Smooth muscle cell (in vitro differentiated cells): ENCODE measurements around the gene TMEM59L. TPM values are rescaled to one million over a fixed set of nuclear protein-coding genes. Genes with fewer than 3 reads are reported as not detected.

Experiments
- DNase-seq: peaks from one replicate; lab custom pipeline; 2025; ENCODE audit not compliant: unreplicated experiment; lab: John Stamatoyannopoulos, UW
- H2AFZ ChIP-seq: fragments of 200-600 bp; sonication (generic); 2 replicates; pipeline ENCODE4 v1.6.0; 2016; ENCODE audit warnings: antibody characterized with exemption, low read depth, mild to moderate bottlenecking
- H3F3A ChIP-seq: fragments of 200-600 bp; sonication (generic); 2 replicates; pipeline ENCODE4 v1.6.0; 2017; ENCODE audit warnings: antibody characterized with exemption, low read depth
- H3K27ac ChIP-seq: fragments of 200-600 bp; sonication (generic); 2 replicates; pipeline ENCODE4 v1.5.1; 2016; ENCODE audit warnings: low read depth, mild to moderate bottlenecking
- H3K27me3 ChIP-seq: fragments of 200-600 bp; sonication (generic); 2 replicates; pipeline ENCODE4 v1.6.1; 2016; ENCODE audit warnings: low read depth, mild to moderate bottlenecking
- H3K36me3 ChIP-seq: fragments of 200-600 bp; sonication (generic); 2 replicates; pipeline ENCODE4 v1.5.1; 2016; ENCODE audit warnings: low read depth
- H3K4me1 ChIP-seq: fragments of 200-600 bp; sonication (generic); 2 replicates; pipeline ENCODE4 v1.5.1; 2016; ENCODE audit warnings: low read depth
- H3K4me2 ChIP-seq: fragments of 200-600 bp; sonication (generic); 2 replicates; pipeline ENCODE4 v1.6.0; 2016; ENCODE audit warnings: mild to moderate bottlenecking
- H3K4me3 ChIP-seq: fragments of 200-600 bp; sonication (generic); 2 replicates; pipeline ENCODE4 v1.5.1; 2016; ENCODE audit warnings: mild to moderate bottlenecking
- H3K79me2 ChIP-seq: fragments of 200-600 bp; sonication (generic); 2 replicates; pipeline ENCODE4 v1.6.0; 2016; ENCODE audit warnings: low read depth, mild to moderate bottlenecking
- H3K9ac ChIP-seq: fragments of 200-600 bp; sonication (generic); 2 replicates; pipeline ENCODE4 v1.6.0; 2016; ENCODE audit warnings: low read depth
- H3K9me3 ChIP-seq: fragments of 200-600 bp; sonication (generic); replicated peaks from 2 replicates; pipeline ENCODE4 v1.5.1; 2016; ENCODE audit warnings: low read depth
- H4K20me1 ChIP-seq: fragments of 200-600 bp; sonication (generic); 2 replicates; pipeline ENCODE4 v1.6.0; 2016; ENCODE audit warnings: low read depth
- CTCF ChIP-seq: fragments of 200-600 bp; sonication (generic); IDR thresholded peaks from 2 replicates; pipeline ENCODE4 v1.5.1; 2017; ENCODE audit warnings: borderline replicate concordance, mild to moderate bottlenecking, antibody characterized with exemption; ENCODE audit not compliant: insufficient read depth, poor library complexity, severe bottlenecking
- WGBS: methylation state at CpG from one replicate; pipeline ENCODE4 v1.1.7; 2016; ENCODE audit warnings: low lambda C conversion rate; 5-methylcytosine and 5-hydroxymethylcytosine counted together
- polyA plus RNA-seq: library from polyadenylated mRNA; unstranded; fragments of >200 nt; fragmentation: Nextera tagmentation; extraction: Ambion mirVana; gene quantifications from 2 replicates; pipeline ENCODE4 v1.2.1, GENCODE V29; 2016
- total RNA-seq: library from RNA; depleted of rRNA; stranded (reverse); fragments of >200 nt; gene quantifications from 2 replicates; pipeline ENCODE4 v1.2.3, GENCODE V29; 2014

The TMEM59L gene
- total and polyA plus RNA-seq, 2 experiments from 2014 or later: 4.4 to 42.0 TPM

DNA sequence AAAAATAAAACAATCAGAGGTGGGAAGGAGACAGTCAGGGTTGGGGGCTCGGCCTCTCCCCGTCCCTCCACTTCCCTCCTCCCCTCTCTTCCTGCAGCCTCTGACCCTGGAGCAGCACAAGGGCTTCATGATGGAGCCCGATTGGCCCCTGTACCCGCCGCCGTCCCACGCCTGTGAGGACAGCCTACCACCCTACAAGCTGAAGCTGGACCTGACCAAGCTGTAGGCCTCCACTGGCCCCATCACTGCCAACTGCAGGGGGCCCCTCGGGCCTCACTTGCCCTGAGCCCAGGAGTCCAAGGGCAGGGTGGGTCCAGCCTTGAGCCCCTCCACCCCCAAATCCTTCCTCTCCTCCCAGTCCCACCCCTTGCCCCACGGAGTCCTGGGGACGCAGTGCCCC is 7.6 kb downstream of the TMEM59L start:
- H4K20me1 ChIP-seq: no peaks in the 10 kb centered on the region
- H3K36me3 ChIP-seq: no peaks in the 10 kb centered on the region
- TF ChIP-seq CTCF: no peak
- no peak overlapping the region for H3K4me3 ChIP-seq
- no peaks in the 10 kb centered on the region for H3F3A ChIP-seq
- no peak for DNase-seq
- H3K4me2 ChIP-seq: no peak overlapping the region
- H3K9me3 ChIP-seq: no peaks in the 10 kb centered on the region
- H3K9ac ChIP-seq: no peak overlapping the region
- H3K27me3 ChIP-seq: no peaks in the 10 kb centered on the region
- no peaks in the 10 kb centered on the region for H3K4me1 ChIP-seq
- no peak overlapping the region for H2AFZ ChIP-seq
- no peak overlapping the region for H3K27ac ChIP-seq
- no peaks in the 10 kb centered on the region for H3K79me2 ChIP-seq
- 90% methylated on average over 8 of the region's 10 CpGs for WGBS

- no peak overlapping the region for H2AFZ ChIP-seq
- no peaks in the 10 kb centered on the region for H4K20me1 ChIP-seq
- DNase-seq: no peak
- H3K27ac ChIP-seq: no peak overlapping the region
- TF ChIP-seq CTCF: no peak
- H3K4me3 ChIP-seq: no peak overlapping the region
- H3K4me1 ChIP-seq: no peaks in the 10 kb centered on the region
- no peaks in the 10 kb centered on the region for H3K36me3 ChIP-seq
- H3F3A ChIP-seq: no peaks in the 10 kb centered on the region
- H3K4me2 ChIP-seq: no peak overlapping the region
- no peak overlapping the region for H3K9ac ChIP-seq
- H3K79me2 ChIP-seq: no peaks in the 10 kb centered on the region
- WGBS: 83% methylated on average over 7 of the region's 7 CpGs
- no peaks in the 10 kb centered on the region for H3K27me3 ChIP-seq
- no peaks in the 10 kb centered on the region for H3K9me3 ChIP-seq
These were observed 8.2 kb downstream of the TMEM59L start for GRCh38 chr19:18620902-18621301.

- Histone ChIP-seq H3K4me2 (no peak overlapping the region), H3F3A (no peaks in the 10 kb centered on the region), H3K9me3 (no peaks in the 10 kb centered on the region), H3K4me1 (no peaks in the 10 kb centered on the region), H4K20me1 (no peaks in the 10 kb centered on the region), H3K27ac (no peak overlapping the region), H3K36me3 (no peaks in the 10 kb centered on the region), H2AFZ (no peak overlapping the region), H3K4me3 (no peak overlapping the region), H3K79me2 (no peaks in the 10 kb centered on the region), H3K9ac (no peak overlapping the region), H3K27me3 (no peaks in the 10 kb centered on the region)
- WGBS: 86% methylated on average over 2 of the region's 2 CpGs
- TF ChIP-seq CTCF: no peak
- no peak for DNase-seq
These were observed 14.2 kb downstream of the TMEM59L start for GRCh38 chr19:18626906-18627305.
